GM12874 (cell line): ENCODE results near the gene TMEM129.

Source experiments
- TF ChIP-seq, protein P1 (sequence below): IDR thresholded peaks from 2 replicates; pipeline ENCODE4 v1.5.1; 2011; ENCODE audit warnings: low read depth, mild to moderate bottlenecking, control low read depth, low read length, moderate library complexity; ENCODE audit not compliant: insufficient read depth

The TMEM129 gene

DNA sequence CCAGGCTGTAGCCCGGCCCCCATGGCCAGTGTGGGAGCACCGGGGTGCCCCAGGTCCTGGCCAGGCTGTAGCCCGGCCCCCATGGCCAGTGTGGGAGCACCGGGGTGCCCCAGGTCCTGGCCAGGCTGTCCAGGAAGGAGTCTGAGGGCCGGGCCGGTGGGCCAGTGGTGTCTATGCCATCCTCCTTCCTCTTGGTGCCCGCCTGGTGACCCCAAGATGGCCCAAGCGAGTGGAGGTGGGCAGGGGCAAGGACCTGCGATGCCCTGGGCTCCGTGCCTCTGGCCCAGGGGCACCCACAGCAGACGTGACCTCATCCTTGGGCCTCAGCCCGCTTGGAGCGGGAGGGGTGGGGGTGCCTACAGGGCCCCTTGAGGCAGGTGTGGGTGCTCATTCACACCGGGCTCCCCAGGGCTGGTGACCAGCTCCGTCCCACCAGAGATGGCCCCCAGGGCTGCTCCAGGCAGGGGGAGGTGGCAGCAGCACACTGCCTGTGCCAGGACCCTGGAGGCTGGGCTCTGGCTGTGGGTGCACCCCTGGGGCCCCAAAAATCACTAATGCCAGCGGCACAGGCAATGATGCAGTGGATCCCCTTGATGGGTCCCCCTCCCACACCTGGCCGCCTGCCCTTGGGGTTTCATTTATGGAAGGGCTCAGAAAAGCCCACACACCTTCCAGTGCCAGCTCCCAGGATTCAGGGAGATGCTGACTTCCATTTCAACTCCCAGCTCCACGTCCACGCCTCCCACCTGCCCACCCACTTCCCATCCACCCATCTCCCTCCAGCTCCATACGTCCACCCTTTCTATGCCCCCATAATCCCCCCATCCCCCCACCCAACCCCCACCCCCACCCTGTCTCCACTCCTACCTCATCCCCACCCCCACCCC is 36.0 kb upstream of the TMEM129 start:
- TF ChIP-seq, protein P1, sequence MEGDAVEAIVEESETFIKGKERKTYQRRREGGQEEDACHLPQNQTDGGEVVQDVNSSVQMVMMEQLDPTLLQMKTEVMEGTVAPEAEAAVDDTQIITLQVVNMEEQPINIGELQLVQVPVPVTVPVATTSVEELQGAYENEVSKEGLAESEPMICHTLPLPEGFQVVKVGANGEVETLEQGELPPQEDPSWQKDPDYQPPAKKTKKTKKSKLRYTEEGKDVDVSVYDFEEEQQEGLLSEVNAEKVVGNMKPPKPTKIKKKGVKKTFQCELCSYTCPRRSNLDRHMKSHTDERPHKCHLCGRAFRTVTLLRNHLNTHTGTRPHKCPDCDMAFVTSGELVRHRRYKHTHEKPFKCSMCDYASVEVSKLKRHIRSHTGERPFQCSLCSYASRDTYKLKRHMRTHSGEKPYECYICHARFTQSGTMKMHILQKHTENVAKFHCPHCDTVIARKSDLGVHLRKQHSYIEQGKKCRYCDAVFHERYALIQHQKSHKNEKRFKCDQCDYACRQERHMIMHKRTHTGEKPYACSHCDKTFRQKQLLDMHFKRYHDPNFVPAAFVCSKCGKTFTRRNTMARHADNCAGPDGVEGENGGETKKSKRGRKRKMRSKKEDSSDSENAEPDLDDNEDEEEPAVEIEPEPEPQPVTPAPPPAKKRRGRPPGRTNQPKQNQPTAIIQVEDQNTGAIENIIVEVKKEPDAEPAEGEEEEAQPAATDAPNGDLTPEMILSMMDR = no peak

DNA sequence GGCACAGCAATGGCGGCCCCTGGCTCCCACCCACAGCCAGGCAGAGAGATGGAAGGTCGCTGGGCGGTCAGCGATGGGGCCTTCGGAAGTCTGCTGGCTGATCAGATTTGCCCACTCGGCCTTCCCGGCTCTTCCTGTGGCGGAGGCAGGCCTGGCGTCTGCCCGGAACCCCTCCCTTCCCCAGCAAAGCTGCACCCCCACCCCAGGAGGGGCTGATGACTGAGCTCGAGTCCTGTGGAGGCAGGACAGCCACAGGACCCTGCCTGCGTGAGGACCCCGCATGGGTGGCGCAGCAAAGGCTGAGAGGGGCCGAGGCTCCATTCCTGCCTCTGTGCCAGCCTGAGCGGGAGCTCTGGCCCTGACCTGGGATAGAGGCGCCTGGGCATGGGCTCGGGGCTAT is 35.0 kb upstream of the TMEM129 start:
- TF ChIP-seq, protein P1 = no peak

DNA sequence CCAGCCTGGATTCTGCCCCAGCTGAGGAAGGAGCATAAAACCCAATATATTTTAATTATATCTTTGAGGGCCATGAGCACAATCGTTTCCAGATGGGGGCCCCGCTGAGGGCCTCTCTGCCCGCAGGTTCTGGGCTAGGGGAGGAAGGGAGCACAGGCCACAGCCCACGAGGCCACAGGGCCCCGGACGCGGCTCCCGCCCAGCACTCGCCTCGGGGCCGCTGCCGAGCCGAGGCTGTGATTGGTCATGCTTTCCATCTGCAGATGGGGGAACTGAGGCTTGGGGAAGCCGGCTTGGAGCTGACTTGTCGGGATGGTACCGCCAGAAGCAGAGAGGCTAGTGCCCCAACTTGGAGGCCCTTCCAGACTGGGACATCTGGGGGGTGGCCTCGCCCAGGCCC is 34.2 kb upstream of the TMEM129 start:
- TF ChIP-seq, protein P1 = no peak

DNA sequence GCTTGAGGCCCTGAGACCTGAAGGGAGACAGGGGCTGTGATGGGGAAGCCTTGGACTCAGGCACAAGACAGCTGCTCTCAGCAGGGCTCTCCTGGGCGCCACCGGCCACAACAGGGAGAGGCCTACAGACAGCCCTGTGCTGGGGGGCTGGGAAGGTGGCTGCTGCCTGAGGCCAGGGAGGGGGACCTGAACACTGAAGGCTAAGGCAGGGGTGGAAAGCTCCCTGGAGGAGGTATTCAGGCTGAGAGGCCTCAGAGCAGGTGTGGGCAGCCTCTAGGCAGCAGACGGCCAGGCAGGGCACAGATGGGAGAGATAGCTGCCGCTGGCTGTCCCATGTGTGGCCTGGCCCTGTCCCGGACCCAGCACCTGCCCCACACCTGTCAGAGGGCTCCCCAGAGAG is 33.2 kb upstream of the TMEM129 start:
- TF ChIP-seq, protein P1 = no peak

DNA sequence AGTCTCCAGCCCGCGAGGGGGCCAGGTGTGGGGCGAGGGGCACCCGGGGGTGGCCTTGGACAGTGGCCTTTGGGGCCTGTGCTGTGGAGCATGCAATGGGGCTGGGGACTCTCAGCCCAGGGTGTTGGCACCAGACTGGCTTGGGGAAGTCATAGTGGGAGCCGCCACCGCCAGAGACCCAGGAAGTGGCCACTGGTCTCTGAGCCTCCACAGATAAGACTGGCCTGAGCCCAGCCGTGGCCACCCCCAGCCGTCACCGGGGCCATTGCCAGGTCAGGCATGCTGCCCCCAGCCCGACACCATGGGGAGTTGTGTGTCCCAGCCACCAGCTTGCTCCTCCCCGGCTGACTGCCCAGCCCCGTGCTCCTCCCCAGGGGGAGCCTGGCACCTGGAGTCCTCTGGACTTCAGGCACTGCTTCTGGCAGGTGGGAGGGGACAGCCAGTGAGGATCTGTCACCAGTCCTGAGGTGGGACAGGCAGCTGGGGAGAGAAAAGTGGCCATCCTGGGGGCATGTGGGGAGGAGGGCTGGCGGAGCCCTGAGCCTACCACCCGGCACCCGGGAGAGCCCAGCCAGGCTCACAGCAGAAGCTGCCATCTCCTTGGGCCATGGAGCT is 32.7 kb upstream of the TMEM129 start:
- TF ChIP-seq, protein P1 = no peak

DNA sequence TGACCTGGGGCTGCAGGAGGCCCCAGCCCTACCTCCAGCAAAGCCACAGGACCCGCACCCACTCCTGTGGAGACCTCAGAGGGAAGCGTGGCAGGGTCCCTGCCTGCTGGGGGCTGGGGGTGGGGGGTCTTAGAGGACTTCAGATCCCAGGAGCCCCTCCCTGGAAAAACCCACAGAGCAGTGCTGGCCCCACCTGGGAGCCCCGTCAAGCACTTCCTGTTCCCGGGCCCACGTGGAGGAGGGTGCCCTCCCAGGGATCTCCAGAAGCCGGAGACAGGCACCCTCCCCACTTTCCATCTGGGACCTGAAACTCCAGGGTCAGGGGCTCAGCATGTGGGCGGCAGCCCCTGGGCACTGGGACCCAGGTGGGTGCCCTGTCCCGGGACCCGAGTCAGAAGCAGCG is 32.2 kb upstream of the TMEM129 start:
- TF ChIP-seq, protein P1 = no peak

DNA sequence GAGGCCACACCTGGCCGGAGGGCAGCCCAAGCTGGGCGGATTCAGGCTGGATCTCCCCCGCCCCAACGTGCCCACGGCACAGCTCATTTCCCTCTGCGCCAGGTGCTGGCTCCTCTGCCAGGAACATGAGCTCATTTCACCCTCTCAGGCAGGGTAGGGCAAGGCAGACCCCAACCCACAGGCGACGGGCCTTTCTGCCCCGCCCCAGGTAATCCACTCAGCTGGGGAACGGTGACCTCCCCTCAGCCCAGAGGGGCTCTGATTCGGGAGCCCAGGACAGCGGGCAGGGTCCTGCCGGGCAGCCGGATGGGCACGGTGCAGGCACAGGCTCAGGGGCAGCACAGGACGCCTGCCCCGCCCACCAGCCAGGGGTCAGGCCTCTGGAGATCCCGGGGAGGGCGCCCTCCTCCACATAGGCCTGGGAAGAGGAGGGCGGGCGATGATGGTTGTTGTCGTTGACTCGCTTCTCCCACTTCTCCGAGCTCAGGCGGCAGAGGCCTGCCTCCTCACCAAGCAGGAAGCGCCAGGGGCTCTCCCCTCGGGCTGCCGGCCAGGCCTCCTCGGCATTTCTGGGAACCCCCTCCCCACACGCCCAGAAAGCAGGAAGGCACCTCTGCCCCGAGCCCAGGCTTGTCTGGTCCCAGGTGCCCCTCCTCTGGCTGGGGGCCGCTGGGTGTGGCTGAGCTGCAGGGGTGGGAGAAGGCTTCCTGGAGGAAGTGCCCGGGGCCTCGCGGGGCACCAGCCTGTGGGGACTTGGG is 31.3 kb upstream of the TMEM129 start:
- TF ChIP-seq, protein P1 = no peak
